TTC549 (cell line): ENCODE results near the gene SYCE3.
"Not testable (repeated sequence)": the region's sequence is repeated elsewhere in the genome, so short reads cannot be mapped to it uniquely, and the experiment has no call there.

ENCODE experiments used
- FAIRE-seq: peaks from 2 replicates; lab custom pipeline; 2012; peaks lifted over from hg19 to GRCh38; lab: Jason Lieb, UNC

The SYCE3 gene

GRCh38 chr22:50548040-50548920 lies 14.4 kb downstream of the SYCE3 start:
- no peak for FAIRE-seq

- FAIRE-seq = no peak
Observed at GRCh38 chr22:50547263-50547985, 15.3 kb downstream of the SYCE3 start.

- no peak for FAIRE-seq
Observed at GRCh38 chr22:50546326-50547262, 16.1 kb downstream of the SYCE3 start.

- no peak for FAIRE-seq
Observed at GRCh38 chr22:50545522-50546325, 17.0 kb downstream of the SYCE3 start, which contains the start of gene KLHDC7B. Gene KLHDC7B (plus strand): TSS chr22:50545899. CDS start chr22:50546244, 345 bp downstream.

- FAIRE-seq = no peak
Observed at GRCh38 chr22:50544746-50545253, 17.9 kb downstream of the SYCE3 start.

GRCh38 chr22:50544078-50544745 lies 18.5 kb downstream of the SYCE3 start:
- FAIRE-seq = no peak

GRCh38 chr22:50542416-50542927 lies 20.2 kb downstream of the SYCE3 start:
- FAIRE-seq = no peak

GRCh38 chr22:50541667-50542026 lies 21.1 kb downstream of the SYCE3 start:
- FAIRE-seq = not testable (repeated sequence)

GRCh38 chr22:50540381-50540780 lies 22.3 kb downstream of the SYCE3 start:
- no peak for FAIRE-seq

GRCh38 chr22:50537765-50538164 lies 25.0 kb downstream of the SYCE3 start:
- FAIRE-seq = no peak

GRCh38 chr22:50536226-50536625 lies 26.5 kb downstream of the SYCE3 start:
- no peak for FAIRE-seq

GRCh38 chr22:50535113-50535512 lies 27.6 kb downstream of the SYCE3 start:
- FAIRE-seq = no peak

- FAIRE-seq = not testable (repeated sequence)
Observed at GRCh38 chr22:50533856-50534711, 28.6 kb downstream of the SYCE3 start.

- no peak for FAIRE-seq
Observed at GRCh38 chr22:50532824-50533796, 29.6 kb downstream of the SYCE3 start.

GRCh38 chr22:50531962-50532674 lies 30.6 kb downstream of the SYCE3 start:
- no peak for FAIRE-seq

- no peak for FAIRE-seq
Observed at GRCh38 chr22:50531546-50531961, 31.2 kb downstream of the SYCE3 start.

GRCh38 chr22:50530877-50531545 lies 31.7 kb downstream of the SYCE3 start:
- no peak for FAIRE-seq
